ENCODE measurements around the gene BIN2. TPM values are rescaled to one million over a fixed set of nuclear protein-coding genes. Genes with fewer than 3 reads are reported as not detected.

The BIN2 gene
- total and polyA plus RNA-seq, 9 of the 15 experiments (the other 6 are each of a cell fraction or from before 2014, with no cell fraction given) = 0.04 to 0.39 (median 0.25) TPM; not detected in 1

- no peak for TF ChIP-seq MXD1 (CRISPR knock-in tag; IDR thresholded peaks at IDR 0.05; ENCODE audit: borderline replicate concordance, poor library complexity, severe bottlenecking)
- TF ChIP-seq CUX1 (CRISPR knock-in tag; IDR thresholded peaks at IDR 0.05) = no peak; the same call in 1 of the 2 replicates
- TF ChIP-seq ZNF644 (tag; IDR thresholded peaks at IDR 0.05; ENCODE audit: low read depth) = 0 out of 2 replicates have a peak, but pooled peaks have one; percentile 43
- TF ChIP-seq RNF2 (IDR thresholded peaks at IDR 0.05) = peak; percentile 55; the same call in 1 of the 2 replicates
- TF ChIP-seq ZFX (CRISPR knock-in tag; IDR thresholded peaks at IDR 0.05) = peak; percentile 80
- TF ChIP-seq MCM2 (IDR thresholded peaks at IDR 0.05; ENCODE audit: low read depth) = no peak
- no peak for TF ChIP-seq ADNP (tag; IDR thresholded peaks at IDR 0.05)
- TF ChIP-seq HCFC1 (IDR thresholded peaks at IDR 0.05; ENCODE audit: low read depth, low read length) = no peak
- TF ChIP-seq MEF2D (tag; conservative IDR thresholded peaks at IDR 0.05; ENCODE audit: low read depth) = peak; percentile 95
- no peak for TF ChIP-seq HDGF (IDR thresholded peaks at IDR 0.05)
- peak; percentile 87 to 93 for TF ChIP-seq FOXK2 (conservative IDR thresholded peaks at IDR 0.05 in 1 of 2, IDR thresholded peaks at IDR 0.05 in 1 of 2; ENCODE audit: low read depth in 2 of 2)
- no peak for TF ChIP-seq TSHZ1 (CRISPR knock-in tag; IDR thresholded peaks at IDR 0.05)
- TF ChIP-seq RUNX1 (IDR thresholded peaks at IDR 0.05; ENCODE audit: low read depth) = no peak
- peak; percentile 41; the same call in 1 of the 2 replicates for TF ChIP-seq SMARCA5 (IDR thresholded peaks at IDR 0.05)
- TF ChIP-seq THRAP3 (IDR thresholded peaks at IDR 0.05; ENCODE audit: borderline replicate concordance) = no peak
- no peak for TF ChIP-seq PCBP1 (IDR thresholded peaks at IDR 0.05; ENCODE audit: low read depth, low read length, poor library complexity, severe bottlenecking)
- no peak for TF ChIP-seq ZNF717 (CRISPR knock-in tag; IDR thresholded peaks at IDR 0.05)
- TF ChIP-seq FOXJ2 (tag; IDR thresholded peaks at IDR 0.05) = no peak
- TF ChIP-seq ZNF668 (CRISPR knock-in tag; IDR thresholded peaks at IDR 0.05) = no peak
Observed at GRCh38 chr12:51326698-51327439, 2.9 kb upstream of the BIN2 start (continued).

All from K562 (cell line).